Activated CD8-positive, alpha-beta T cell treated with anti-CD3 and anti-CD28 coated beads for 36 hours (primary cell): Measurements from ENCODE around the gene SEPTIN14. TPM values are rescaled to one million over a fixed set of nuclear protein-coding genes. Genes with fewer than 3 reads are reported as not detected.
"Not testable (repeated sequence)": the region's sequence is repeated elsewhere in the genome, so short reads cannot be mapped to it uniquely, and the experiment has no call there.

Experiments used
- ATAC-seq: fragments of 200-7000 bp; cut with Tn5 transposase; one replicate; pipeline ENCODE4 v1.10.0; 2021; ENCODE audit warnings: mild to moderate bottlenecking, moderate library complexity
- CTCF ChIA-PET: fragments of 350-600 bp; sonication (Branson Sonifier 250); formaldehyde crosslinking; loops from one replicate; lab custom pipeline; 2021; ENCODE audit warnings: antibody characterized with exemption; lab: Charles Lee
- POLR2A ChIA-PET: fragments of 350-600 bp; sonication (Branson Sonifier 250); formaldehyde crosslinking; loops from one replicate; lab custom pipeline; 2021; ENCODE audit warnings: antibody characterized with exemption; lab: Charles Lee
- DNase-seq: peaks from one replicate; pipeline ENCODE4 v3.0.0-alpha.2; 2020
- H3K27ac Mint-ChIP-seq: one replicate; pipeline ENCODE4 v1.8.0; 2021; ENCODE audit warnings: mild to moderate bottlenecking, mixed read lengths
- H3K27me3 Mint-ChIP-seq: one replicate; pipeline ENCODE4 v1.8.0; 2021; ENCODE audit warnings: mixed read lengths
- H3K36me3 Mint-ChIP-seq: one replicate; pipeline ENCODE4 v1.8.0; 2021; ENCODE audit warnings: low read depth, mixed read lengths
- H3K4me1 Mint-ChIP-seq: one replicate; pipeline ENCODE4 v1.8.0; 2021; ENCODE audit warnings: low read depth, mixed read lengths
- H3K4me3 Mint-ChIP-seq: one replicate; pipeline ENCODE4 v1.8.0; 2021; ENCODE audit warnings: mild to moderate bottlenecking, moderate library complexity, mixed read lengths
- H3K9me3 Mint-ChIP-seq: one replicate; pipeline ENCODE4 v1.8.0; 2021; ENCODE audit warnings: mixed read lengths
- CTCF ChIP-seq: fragments of 200-600 bp; IDR thresholded peaks from one replicate; pipeline ENCODE4 v1.8.0; 2022; ENCODE audit warnings: antibody characterized with exemption, mild to moderate bottlenecking
- intact Hi-C: fragments of 100-400 bp; cut with micrococcal nuclease; formaldehyde crosslinking; loops from one replicate; pipeline ENCODE4 v1.10.0; 2022
- total RNA-seq, 2 experiments: library from RNA; stranded (reverse); gene quantifications; one replicate each; pipeline ENCODE4 v1.2.3, GENCODE V29; 2021

The SEPTIN14 gene
- total RNA-seq, 2 experiments from 2014 or later = not detected

DNA sequence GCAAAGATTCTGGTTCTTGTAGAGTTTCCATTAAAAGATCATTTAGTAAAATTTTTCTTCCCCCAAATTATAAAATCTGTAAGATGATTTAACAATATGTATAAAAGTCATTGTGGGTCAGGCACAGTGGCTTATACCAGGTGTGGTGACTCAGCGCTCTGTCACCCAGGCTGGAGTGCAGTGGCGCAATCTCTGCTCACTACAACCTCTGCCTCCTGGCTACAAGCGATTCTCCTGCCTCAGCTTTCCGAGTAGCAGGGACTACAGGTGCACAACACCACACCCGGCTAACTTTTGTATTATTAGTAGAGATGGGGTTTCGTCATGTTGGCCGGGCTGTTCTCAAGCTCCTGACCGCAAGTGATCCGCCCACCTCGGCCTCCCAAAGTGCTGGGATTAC is 68.0 kb downstream of the SEPTIN14 start:
- H3K9me3 Mint-ChIP-seq = peaks cover 9% of the 10 kb centered on the region
- no peak for TF ChIP-seq CTCF
- no peak overlapping the region for H3K27ac Mint-ChIP-seq
- ChIA-PET CTCF (no interaction called here), POLR2A (no interaction called here)
- no peak for DNase-seq
- H3K4me1 Mint-ChIP-seq = no peaks in the 10 kb centered on the region
- H3K27me3 Mint-ChIP-seq = no peaks in the 10 kb centered on the region
- H3K4me3 Mint-ChIP-seq = no peak overlapping the region
- no peak for ATAC-seq
- intact Hi-C loops = no loop called here
- peaks cover 1% of the 10 kb centered on the region for H3K36me3 Mint-ChIP-seq

DNA sequence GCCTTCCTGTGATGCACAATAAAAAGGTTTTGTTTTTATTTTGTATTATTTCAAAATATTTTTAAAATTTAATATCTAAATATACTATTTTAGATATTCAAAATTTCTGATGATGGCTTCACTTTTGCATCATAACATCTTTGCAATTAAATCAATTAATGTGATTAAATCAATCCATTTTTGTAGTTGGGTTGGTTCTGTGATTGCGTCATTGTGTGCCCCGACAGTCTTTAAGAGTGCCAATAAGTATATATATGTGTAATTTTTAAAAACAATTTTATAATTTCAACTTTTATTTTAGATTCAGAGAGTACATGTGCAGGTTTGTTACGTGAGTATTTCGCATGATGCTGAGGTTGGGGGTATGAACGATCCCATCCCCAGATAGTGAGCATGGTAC is 70.5 kb downstream of the SEPTIN14 start:
- CTCF ChIA-PET = no interaction called here
- H3K27ac Mint-ChIP-seq = no peak overlapping the region
- no peaks in the 10 kb centered on the region for H3K4me1 Mint-ChIP-seq
- H3K36me3 Mint-ChIP-seq = peaks cover 1% of the 10 kb centered on the region
- no peak for TF ChIP-seq CTCF
- DNase-seq (no peak), ATAC-seq (no peak)
- POLR2A ChIA-PET = no interaction called here
- intact Hi-C loops = no loop called here
- peaks cover 5% of the 10 kb centered on the region for H3K9me3 Mint-ChIP-seq
- no peaks in the 10 kb centered on the region for H3K27me3 Mint-ChIP-seq
- no peak overlapping the region for H3K4me3 Mint-ChIP-seq

GRCh38 chr7:55787796-55788195 is 74.8 kb downstream of the SEPTIN14 start:
- Mint-ChIP-seq H3K27ac (no peak overlapping the region), H3K4me1 (no peaks in the 10 kb centered on the region), H3K4me3 (no peak overlapping the region), H3K9me3 (peaks cover 1% of the 10 kb centered on the region), H3K36me3 (no peaks in the 10 kb centered on the region), H3K27me3 (no peaks in the 10 kb centered on the region)
- intact Hi-C loops = no loop called here
- CTCF ChIA-PET = no interaction called here
- POLR2A ChIA-PET = no interaction called here
- no peak for TF ChIP-seq CTCF
- ATAC-seq (no peak), DNase-seq (no peak)

DNA sequence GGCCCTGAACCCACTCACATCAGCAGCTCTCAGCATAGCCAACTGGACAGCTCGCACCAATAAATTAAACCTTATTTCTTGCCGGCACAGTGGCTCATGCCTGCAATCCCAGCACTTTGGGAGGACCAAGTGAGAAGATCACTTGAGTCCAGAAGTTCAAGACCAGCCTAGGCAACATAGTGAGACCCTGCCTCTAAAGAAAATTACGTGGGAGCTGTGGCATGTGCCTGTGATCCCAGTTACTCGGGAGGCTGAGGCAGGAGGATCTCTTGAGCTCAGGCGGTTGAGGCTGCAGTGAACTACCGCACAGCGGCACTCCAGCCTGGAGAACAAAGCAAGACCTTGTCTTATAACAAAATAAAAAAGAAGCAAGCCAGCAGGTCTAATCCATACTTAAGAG is 75.7 kb downstream of the SEPTIN14 start:
- ChIA-PET POLR2A (no interaction called here), CTCF (no interaction called here)
- no peak overlapping the region for H3K4me3 Mint-ChIP-seq
- ATAC-seq (no peak), DNase-seq (no peak)
- H3K4me1 Mint-ChIP-seq = no peaks in the 10 kb centered on the region
- H3K27me3 Mint-ChIP-seq = no peaks in the 10 kb centered on the region
- intact Hi-C loops = no loop called here
- no peaks in the 10 kb centered on the region for H3K9me3 Mint-ChIP-seq
- TF ChIP-seq CTCF = no peak
- H3K27ac Mint-ChIP-seq = no peak overlapping the region
- no peaks in the 10 kb centered on the region for H3K36me3 Mint-ChIP-seq

GRCh38 chr7:55785444-55785843 is 77.1 kb downstream of the SEPTIN14 start:
- H3K4me3 Mint-ChIP-seq, intact Hi-C loops, H3K9me3 Mint-ChIP-seq, H3K27me3 Mint-ChIP-seq, H3K36me3 Mint-ChIP-seq, DNase-seq, POLR2A ChIA-PET, H3K4me1 Mint-ChIP-seq, H3K27ac Mint-ChIP-seq, ATAC-seq, CTCF ChIA-PET: not testable (repeated sequence)

DNA sequence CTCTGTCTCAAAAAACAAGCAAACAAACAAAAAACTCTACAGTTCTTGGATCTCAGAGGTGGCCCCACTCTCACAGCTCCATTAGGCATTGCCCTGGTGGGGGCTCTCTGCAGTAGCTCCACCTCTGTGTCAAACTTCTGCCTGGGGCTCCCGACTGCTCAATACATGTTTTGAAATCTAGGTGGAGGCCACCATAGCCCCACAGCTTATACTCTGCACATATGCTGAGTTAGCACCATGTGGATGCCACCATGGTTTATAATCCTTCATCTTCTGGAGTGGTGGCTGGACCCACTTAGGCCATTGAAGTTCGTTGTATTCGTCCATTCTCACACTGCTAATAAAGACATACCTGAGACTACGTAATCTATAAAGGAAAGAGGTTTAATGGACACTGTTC is 78.4 kb downstream of the SEPTIN14 start:
- TF ChIP-seq CTCF = no peak
- Mint-ChIP-seq H3K27me3 (no peaks in the 10 kb centered on the region), H3K36me3 (no peaks in the 10 kb centered on the region), H3K4me3 (no peak overlapping the region), H3K4me1 (no peaks in the 10 kb centered on the region), H3K27ac (no peak overlapping the region), H3K9me3 (no peaks in the 10 kb centered on the region)
- no peak for ATAC-seq
- no peak for DNase-seq
- intact Hi-C loops = no loop called here
- CTCF ChIA-PET = no interaction called here
- POLR2A ChIA-PET = no interaction called here
